Spleen (tissue), 11 donors: ENCODE results near the gene RFNG. TPM values are rescaled to one million over a fixed set of nuclear protein-coding genes. Genes with fewer than 3 reads are reported as not detected.

Experiments
- DNase-seq: peaks from one replicate; pipeline ENCODE4 v3.0.0-alpha.2; 2020
- H3K27ac ChIP-seq, 8 donors: fragments of 200-600 bp; sonication (generic) in 7 of 8; 1 replicate in 4 of 8; 2 replicates in 4 of 8; pipeline versions ENCODE4 v1.5.0 to v1.8.0; 2016 to 2021; ENCODE audit warnings: inconsistent platforms in 4 of 8, mild to moderate bottlenecking in 4 of 8, moderate library complexity in 1 of 8
- H3K27me3 ChIP-seq, 7 donors: fragments of 200-600 bp; sonication (generic) in 6 of 7; replicated peaks in 1 of 7; 1 replicate in 4 of 7; 2 replicates in 3 of 7; pipeline versions ENCODE4 v1.5.0 to v1.8.0; 2016 to 2021; ENCODE audit warnings: inconsistent platforms in 3 of 7, mild to moderate bottlenecking in 1 of 7
- H3K36me3 ChIP-seq, 6 donors: fragments of 200-600 bp; sonication (generic) in 5 of 6; 1 replicate in 4 of 6; 2 replicates in 2 of 6; pipeline versions ENCODE4 v1.5.0 to v1.8.0; 2016 to 2021; ENCODE audit warnings: inconsistent platforms in 2 of 6
- H3K4me1 ChIP-seq, 6 donors: fragments of 200-600 bp; sonication (generic) in 5 of 6; 1 replicate in 3 of 6; 2 replicates in 3 of 6; pipeline versions ENCODE4 v1.5.0 to v1.8.0; 2016 to 2021; ENCODE audit warnings: inconsistent platforms in 3 of 6
- H3K4me3 ChIP-seq, 8 donors: fragments of 200-600 bp; sonication (generic) in 7 of 8; 1 replicate in 4 of 8; 2 replicates in 4 of 8; pipeline versions ENCODE4 v1.5.0 to v1.8.0; 2016 to 2021; ENCODE audit warnings: inconsistent platforms in 4 of 8, mild to moderate bottlenecking in 4 of 8, moderate library complexity in 2 of 8
- H3K9me3 ChIP-seq, 8 donors: fragments of 200-600 bp; sonication (generic) in 7 of 8; 1 replicate in 4 of 8; 2 replicates in 4 of 8; pipeline versions ENCODE4 v1.5.0 to v1.8.0; 2016 to 2021; ENCODE audit warnings: inconsistent platforms in 4 of 8
- POLR2A ChIP-seq, 3 donors: fragments of 450-650 bp; IDR thresholded peaks; one replicate each; pipeline ENCODE4 v1.5.1; 2017; ENCODE audit warnings: antibody characterized with exemption in 3 of 3, mild to moderate bottlenecking in 1 of 3
- POLR2AphosphoS5 ChIP-seq, 3 donors: sonication (generic); formaldehyde crosslinking; IDR thresholded peaks; one replicate each; pipeline ENCODE4 v1.5.1; 2017; ENCODE audit warnings: antibody characterized with exemption in 3 of 3
- WGBS, 5 donors: extraction: QIAGEN DNeasy Blood & Tissue Kit in 3 of 5; methylation state at CpG; one replicate each; pipeline versions ENCODE4 v1.1.5 to v1.1.7; 2013 to 2018; 5-methylcytosine and 5-hydroxymethylcytosine counted together
- intact Hi-C: fragments of 100-400 bp; cut with DNase I; formaldehyde crosslinking; loops from one replicate; pipeline ENCODE4 v1.15.0; 2023; ENCODE audit warnings: low total_unique reads
- polyA plus RNA-seq, 3 donors: library from polyadenylated mRNA; stranded (reverse); fragments of 200-250 nt; gene quantifications; one replicate each; pipeline ENCODE4 v1.2.1, GENCODE V29; 2013
- total RNA-seq, 7 donors: library from RNA; depleted of rRNA in 3 of 7; stranded (reverse); fragments of >200 nt in 3 of 7; fragmentation: NEBNext Ultra II Directional in 4 of 7; extraction: Animal tissue kit (Norgen Biotek cat#: 25700) in 4 of 7; gene quantifications; one replicate each; pipeline versions ENCODE4 v1.1.0 to v1.2.1, GENCODE V29; 2016 to 2021
- TF ChIP-seq, protein P1 (sequence below), 11 experiments: fragments of 200-600 bp in 7 of 11; fragments of 450-650 bp in 4 of 11; sonication (generic) in 4 of 11; IDR thresholded peaks in 8 of 11; conservative IDR thresholded peaks in 3 of 11; 1 replicate in 7 of 11; 2 replicates in 4 of 11; pipeline versions ENCODE4 v1.4.0 to v1.8.0; 2016 to 2021; ENCODE audit warnings: antibody characterized with exemption in 11 of 11, inconsistent platforms in 4 of 11, mild to moderate bottlenecking in 1 of 11
- donor health status: healthy with polysubstance abuse.
- donor health status: DM: no; HTN: no; CAD: no; lungs with moderate emphysema.
- donor health status: DM: no; HTN: no; CAD: no.
- donor health status: Bipolar disorder and iron deficiency.
- donor health status: healthy.
- donor health status: DM: no; HTN: no; CAD: no.
- donor health status: DM: yes; HTN: yes; CAD: no.

Gene RFNG
- total and polyA plus RNA-seq, 10 donors: 21.4 to 42.3 (median 27.2) TPM

- Histone ChIP-seq H3K4me3 (no peak overlapping the region), H3K36me3 (peaks cover 0 to 34% (median 8%) of the 10 kb centered on the region in 6 donors), H3K27me3 (no peaks in the 10 kb centered on the region), H3K9me3 (no peaks in the 10 kb centered on the region), H3K27ac (no peak overlapping the region), H3K4me1 (peaks cover 25 to 55% (median 36%) of the 10 kb centered on the region in 6 donors)
- intact Hi-C loops: loop anchor here (5.0 kb wide), 1 partner anchor 63 kb away; no protein-coding TSS in a partner anchor
- no peak for DNase-seq
- peak in 1 of 3 donors; percentile 1 for TF ChIP-seq POLR2AphosphoS5 (IDR thresholded peaks at IDR 0.05)
- TF ChIP-seq, protein P1, sequence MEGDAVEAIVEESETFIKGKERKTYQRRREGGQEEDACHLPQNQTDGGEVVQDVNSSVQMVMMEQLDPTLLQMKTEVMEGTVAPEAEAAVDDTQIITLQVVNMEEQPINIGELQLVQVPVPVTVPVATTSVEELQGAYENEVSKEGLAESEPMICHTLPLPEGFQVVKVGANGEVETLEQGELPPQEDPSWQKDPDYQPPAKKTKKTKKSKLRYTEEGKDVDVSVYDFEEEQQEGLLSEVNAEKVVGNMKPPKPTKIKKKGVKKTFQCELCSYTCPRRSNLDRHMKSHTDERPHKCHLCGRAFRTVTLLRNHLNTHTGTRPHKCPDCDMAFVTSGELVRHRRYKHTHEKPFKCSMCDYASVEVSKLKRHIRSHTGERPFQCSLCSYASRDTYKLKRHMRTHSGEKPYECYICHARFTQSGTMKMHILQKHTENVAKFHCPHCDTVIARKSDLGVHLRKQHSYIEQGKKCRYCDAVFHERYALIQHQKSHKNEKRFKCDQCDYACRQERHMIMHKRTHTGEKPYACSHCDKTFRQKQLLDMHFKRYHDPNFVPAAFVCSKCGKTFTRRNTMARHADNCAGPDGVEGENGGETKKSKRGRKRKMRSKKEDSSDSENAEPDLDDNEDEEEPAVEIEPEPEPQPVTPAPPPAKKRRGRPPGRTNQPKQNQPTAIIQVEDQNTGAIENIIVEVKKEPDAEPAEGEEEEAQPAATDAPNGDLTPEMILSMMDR (IDR thresholded peaks at IDR 0.05 in 8 of 11, conservative IDR thresholded peaks at IDR 0.05 in 3 of 11): no peak
- 86 to 95% (median 90%) methylated on average over 10 to 14 of the region's 14 CpGs for WGBS, 5 donors
These were observed 31.0 kb downstream of the RFNG start for GRCh38 chr17:82020572-82021106.

- intact Hi-C loops: loop anchor here (5.0 kb wide), 1 partner anchor 63 kb away; no protein-coding TSS in a partner anchor
- peaks cover 25 to 51% (median 36%) of the 10 kb centered on the region in 6 donors for H3K4me1 ChIP-seq
- DNase-seq: peak; percentile 92
These were observed 31.7 kb downstream of the RFNG start for GRCh38 chr17:82019690-82020571.

DNA sequence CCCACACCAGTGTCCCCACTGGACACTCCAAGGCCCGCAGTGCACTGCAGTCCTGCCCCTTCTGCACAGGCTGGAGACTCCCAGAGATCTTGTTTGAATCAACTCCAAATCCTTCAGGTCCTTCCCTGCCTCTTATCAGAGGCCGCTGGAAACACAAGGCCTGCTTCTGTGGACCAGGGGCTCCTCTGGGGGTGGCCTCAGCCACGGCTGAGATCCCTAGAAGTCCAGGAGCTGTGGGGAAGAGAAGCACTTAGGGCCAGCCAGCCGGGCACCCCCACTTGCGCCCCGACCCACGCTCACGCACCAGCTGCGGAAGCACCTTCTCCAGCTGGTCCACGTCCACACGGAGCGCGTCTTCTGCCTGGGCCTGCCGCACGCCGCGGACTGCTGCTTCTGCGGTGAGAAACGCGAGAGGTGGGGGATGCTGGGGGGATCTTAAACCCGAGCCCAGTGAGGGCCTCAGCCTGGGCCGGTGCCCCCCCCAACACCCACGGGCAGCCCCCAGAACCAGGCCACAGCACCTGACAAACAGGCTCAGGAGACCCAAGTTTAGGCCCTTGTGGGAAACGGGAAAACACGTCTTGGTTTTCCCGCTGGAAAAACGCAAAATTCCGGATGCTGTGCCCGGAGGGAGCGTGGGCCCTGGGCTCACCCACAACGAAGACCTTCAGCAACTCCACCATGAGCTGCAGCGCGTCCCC, 32.5 kb downstream of the RFNG start:
- no peak for DNase-seq
- H3K27ac ChIP-seq: no peak overlapping the region
- H3K9me3 ChIP-seq: no peaks in the 10 kb centered on the region

More at GRCh38 chr17:82019690-82020571, 31.7 kb downstream of the RFNG start:
- Histone ChIP-seq H3K27ac (no peak overlapping the region), H3K36me3 (peaks cover 0 to 33% (median 8%) of the 10 kb centered on the region in 6 donors), H3K9me3 (no peaks in the 10 kb centered on the region), H3K4me3 (no peak overlapping the region), H3K27me3 (no peaks in the 10 kb centered on the region)
- WGBS, 5 donors: 69 to 79% (median 74%) methylated on average over 16 to 34 of the region's 34 CpGs
- TF ChIP-seq POLR2AphosphoS5 (IDR thresholded peaks at IDR 0.05): peak in 1 of 3 donors; percentile 56
- no peak for TF ChIP-seq POLR2A (IDR thresholded peaks at IDR 0.05)
- TF ChIP-seq, protein P1 (IDR thresholded peaks at IDR 0.05 in 8 of 11, conservative IDR thresholded peaks at IDR 0.05 in 3 of 11): peak; percentile 13 to 85 (median 65)

More for the DNA sequence above, 32.5 kb downstream of the RFNG start:
- peak in 1 of 3 donors; percentile 58 for TF ChIP-seq POLR2AphosphoS5 (IDR thresholded peaks at IDR 0.05)
- TF ChIP-seq, protein P1 (IDR thresholded peaks at IDR 0.05 in 8 of 11, conservative IDR thresholded peaks at IDR 0.05 in 3 of 11): no peak
- TF ChIP-seq POLR2A (IDR thresholded peaks at IDR 0.05): no peak
- H3K4me3 ChIP-seq: no peak overlapping the region
- WGBS, 5 donors: 89 to 95% (median 93%) methylated on average over 21 to 33 of the region's 33 CpGs
- H3K27me3 ChIP-seq: no peaks in the 10 kb centered on the region
- intact Hi-C loops: no loop called here
- H3K36me3 ChIP-seq: peaks cover 0 to 34% (median 8%) of the 10 kb centered on the region in 6 donors
- peaks cover 21 to 49% (median 34%) of the 10 kb centered on the region in 6 donors for H3K4me1 ChIP-seq
